HepG2 (cell line): ENCODE results near the gene RELB. TPM values are rescaled to one million over a fixed set of nuclear protein-coding genes. Genes with fewer than 3 reads are reported as not detected.

Experiments
- AHR ChIP-seq: IDR thresholded peaks from 2 replicates; pipeline ENCODE4 v1.6.1; 2018; ENCODE audit warnings: missing genetic modification reagents, missing compliant biosample characterization
- CENPT ChIP-seq: sonication (generic); formaldehyde crosslinking; IDR thresholded peaks from 2 replicates; pipeline ENCODE4 v1.8.0; 2022; ENCODE audit warnings: low read depth, mild to moderate bottlenecking, moderate library complexity, missing genetic modification reagents
- KDM5B ChIP-seq: sonication (generic); formaldehyde crosslinking; IDR thresholded peaks from 2 replicates; pipeline ENCODE4 v1.4.0; 2020; ENCODE audit warnings: missing genetic modification reagents, mild to moderate bottlenecking, borderline replicate concordance
- MAFF ChIP-seq: IDR thresholded peaks from 2 replicates; pipeline ENCODE4 v1.6.1; 2011; ENCODE audit warnings: low read depth, low read length, improper control_type of control experiment
- MAZ ChIP-seq, 2 experiments: sonication (generic) in 1 of 2; formaldehyde crosslinking in 1 of 2; IDR thresholded peaks; 2 replicates each; pipeline versions ENCODE4 v1.5.0 to v1.6.1; 2012 to 2020; ENCODE audit warnings: low read depth in 2 of 2, mild to moderate bottlenecking in 2 of 2, borderline replicate concordance in 1 of 2, improper control_type of control experiment in 1 of 2, low read length in 1 of 2, missing genetic modification reagents in 1 of 2, moderate library complexity in 1 of 2
- MYC ChIP-seq: sonication (generic); formaldehyde crosslinking; IDR thresholded peaks from 2 replicates; pipeline ENCODE4 v1.9.0; 2021; ENCODE audit warnings: missing genetic modification reagents, borderline replicate concordance
- PPARG ChIP-seq: conservative IDR thresholded peaks from 2 replicates; pipeline ENCODE4 v1.6.1; 2016; ENCODE audit warnings: missing biosample characterization, missing genetic modification reagents
- RFXAP ChIP-seq: sonication (generic); formaldehyde crosslinking; IDR thresholded peaks from 2 replicates; pipeline ENCODE4 v1.4.0; 2020; ENCODE audit warnings: missing genetic modification reagents, borderline replicate concordance
- SAFB2 ChIP-seq: sonication (generic); formaldehyde crosslinking; IDR thresholded peaks from 2 replicates; pipeline ENCODE4 v1.5.1; 2020; ENCODE audit warnings: missing genetic modification reagents, low read depth, mild to moderate bottlenecking, borderline replicate concordance
- SP1 ChIP-seq, 2 experiments: fragments of 450-650 bp in 1 of 2; sonication (generic) in 1 of 2; formaldehyde crosslinking in 1 of 2; IDR thresholded peaks; 2 replicates each; pipeline versions ENCODE4 v1.4.0 to v1.6.1; 2016 to 2020; ENCODE audit warnings: missing genetic modification reagents in 1 of 2
- SRY ChIP-seq: sonication (generic); formaldehyde crosslinking; IDR thresholded peaks from 2 replicates; pipeline ENCODE4 v1.8.0; 2022; ENCODE audit warnings: mild to moderate bottlenecking, missing genetic modification reagents
- TBX2 ChIP-seq: sonication (generic); formaldehyde crosslinking; IDR thresholded peaks from 2 replicates; pipeline ENCODE4 v1.5.0; 2020; ENCODE audit warnings: missing genetic modification reagents, mild to moderate bottlenecking, borderline replicate concordance
- WIZ ChIP-seq: sonication (generic); formaldehyde crosslinking; IDR thresholded peaks from 2 replicates; pipeline ENCODE4 v1.5.1; 2020; ENCODE audit warnings: mild to moderate bottlenecking, missing genetic modification reagents
- ZBTB38 ChIP-seq: sonication (generic); formaldehyde crosslinking; IDR thresholded peaks from 2 replicates; pipeline ENCODE4 v1.5.1; 2020; ENCODE audit warnings: mild to moderate bottlenecking, missing genetic modification reagents
- ZFP36L2 ChIP-seq: sonication (generic); formaldehyde crosslinking; IDR thresholded peaks from 2 replicates; pipeline ENCODE4 v1.4.0; 2020; ENCODE audit warnings: missing genetic modification reagents
- ZNF180 ChIP-seq: sonication (generic); formaldehyde crosslinking; IDR thresholded peaks from 2 replicates; pipeline ENCODE4 v1.4.0; 2020; ENCODE audit warnings: low read depth, missing genetic modification reagents, borderline replicate concordance
- ZNF569 ChIP-seq: sonication (generic); formaldehyde crosslinking; IDR thresholded peaks from 2 replicates; pipeline ENCODE4 v1.5.0; 2020; ENCODE audit warnings: mild to moderate bottlenecking, missing genetic modification reagents, moderate library complexity, borderline replicate concordance
- ZNF629 ChIP-seq: sonication (generic); formaldehyde crosslinking; conservative IDR thresholded peaks from 2 replicates; pipeline ENCODE4 v1.5.0; 2020; ENCODE audit warnings: missing genetic modification reagents
- ZNF773 ChIP-seq: sonication (generic); formaldehyde crosslinking; IDR thresholded peaks from 2 replicates; pipeline ENCODE4 v1.4.0; 2020; ENCODE audit warnings: missing genetic modification reagents, borderline replicate concordance
- ZSCAN20 ChIP-seq: sonication (generic); formaldehyde crosslinking; IDR thresholded peaks from 2 replicates; pipeline ENCODE4 v1.4.0; 2020; ENCODE audit warnings: missing genetic modification reagents, mild to moderate bottlenecking, borderline replicate concordance
- polyA plus RNA-seq, 8 experiments: library from polyadenylated mRNA; depleted of rRNA in 3 of 8; stranded (reverse) in 7 of 8; unstranded in 1 of 8; fragments of >200 nt; fragmentation: Illumina TruSeq in 4 of 8; extraction: Trizol in 4 of 8; gene quantifications; 2 replicates each; pipeline versions ENCODE4 v1.2.1 to v1.2.3, GENCODE V29; 2011 to 2016; ENCODE audit warnings: low read depth in 4 of 8, missing spikeins in 1 of 8, mixed read lengths in 1 of 8; ENCODE audit not compliant: insufficient read depth in 1 of 8
- total RNA-seq, 5 experiments: library from RNA; depleted of rRNA; stranded (reverse); fragments of >200 nt; fragmentation: Illumina TruSeq; extraction: Trizol; gene quantifications; 2 replicates each; pipeline ENCODE4 v1.2.3, GENCODE V29; 2016; ENCODE audit warnings: low read depth in 1 of 5
- TF ChIP-seq, protein P1 (sequence below): sonication (generic); formaldehyde crosslinking; IDR thresholded peaks from 2 replicates; pipeline ENCODE4 v1.4.0; 2020; ENCODE audit warnings: mild to moderate bottlenecking, missing genetic modification reagents
- TF ChIP-seq, protein P2 (sequence below): sonication (generic); formaldehyde crosslinking; IDR thresholded peaks from 2 replicates; pipeline ENCODE4 v1.8.0; 2022; ENCODE audit warnings: low read depth, missing genetic modification reagents
- TF ChIP-seq, protein P3 (sequence below): sonication (generic); formaldehyde crosslinking; IDR thresholded peaks from 2 replicates; pipeline ENCODE4 v1.5.1; 2020; ENCODE audit warnings: mild to moderate bottlenecking, missing genetic modification reagents, moderate library complexity

Gene RELB
- total and polyA plus RNA-seq, 2 of the 13 experiments (the other 11 are each of a cell fraction or from before 2014, with no cell fraction given) = 1.9 to 3.5 TPM

DNA sequence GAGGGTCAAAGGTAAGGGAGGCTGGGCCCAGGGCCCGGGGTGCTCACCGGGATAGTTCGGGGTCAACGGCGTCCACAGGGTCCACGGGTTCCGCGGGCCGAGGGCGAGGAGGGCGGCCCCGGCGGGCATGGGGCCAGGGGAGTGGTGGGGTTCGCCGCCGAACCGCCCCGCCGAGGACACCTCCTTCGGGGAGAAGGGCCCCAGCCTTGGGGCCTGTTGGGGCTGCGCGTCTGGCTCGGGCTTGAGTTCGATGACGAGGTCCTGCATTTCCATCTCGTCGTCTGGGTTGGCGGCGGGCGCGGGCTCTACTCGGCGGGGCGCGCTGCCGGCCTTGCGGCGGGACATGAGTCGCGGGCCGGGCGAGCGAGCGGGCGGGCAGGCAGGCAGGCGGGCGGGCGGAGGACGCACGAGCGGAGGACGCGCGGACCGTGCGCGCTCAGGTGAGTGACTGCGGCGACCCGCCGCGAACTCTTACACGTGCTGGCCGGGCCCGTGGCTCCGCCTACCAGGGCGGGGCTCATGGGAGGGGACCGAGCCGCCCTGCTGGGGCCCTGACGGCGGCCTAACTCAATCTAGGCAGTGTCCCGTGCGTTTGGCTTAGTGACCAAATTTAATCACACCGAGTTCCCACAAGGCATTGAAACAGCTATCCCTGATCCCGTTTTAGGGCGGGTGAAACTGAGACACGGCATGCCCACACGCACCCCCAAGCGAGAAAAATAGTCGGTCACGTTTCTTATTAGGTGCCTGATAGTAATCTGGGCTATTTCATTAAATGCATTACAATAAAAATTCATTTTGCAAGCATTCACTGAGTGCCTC, 75.0 kb downstream of the RELB start, which contains the start of gene ZNF296 (continued):
- TF ChIP-seq, protein P1, sequence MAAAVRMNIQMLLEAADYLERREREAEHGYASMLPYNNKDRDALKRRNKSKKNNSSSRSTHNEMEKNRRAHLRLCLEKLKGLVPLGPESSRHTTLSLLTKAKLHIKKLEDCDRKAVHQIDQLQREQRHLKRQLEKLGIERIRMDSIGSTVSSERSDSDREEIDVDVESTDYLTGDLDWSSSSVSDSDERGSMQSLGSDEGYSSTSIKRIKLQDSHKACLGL (CRISPR knock-in tag) = peak; percentile 28
- no peak for TF ChIP-seq ZNF569
- peak; percentile 51; the same call in 1 of the 2 replicates for TF ChIP-seq MAZ (IDR thresholded peaks at IDR 0.05; ENCODE audit: borderline replicate concordance, low read depth, low read length)
- TF ChIP-seq MAZ (CRISPR knock-in tag; IDR thresholded peaks at IDR 0.05; ENCODE audit: low read depth) = peak; percentile 94
- TF ChIP-seq SP1 (IDR thresholded peaks at IDR 0.05) = no peak
- TF ChIP-seq SP1 (CRISPR knock-in tag; IDR thresholded peaks at IDR 0.05) = peak; percentile 60; the same call in 1 of the 2 replicates
- 0 out of 2 replicates have a peak, but pooled peaks have one; percentile 39 for TF ChIP-seq AHR
- TF ChIP-seq, protein P2, sequence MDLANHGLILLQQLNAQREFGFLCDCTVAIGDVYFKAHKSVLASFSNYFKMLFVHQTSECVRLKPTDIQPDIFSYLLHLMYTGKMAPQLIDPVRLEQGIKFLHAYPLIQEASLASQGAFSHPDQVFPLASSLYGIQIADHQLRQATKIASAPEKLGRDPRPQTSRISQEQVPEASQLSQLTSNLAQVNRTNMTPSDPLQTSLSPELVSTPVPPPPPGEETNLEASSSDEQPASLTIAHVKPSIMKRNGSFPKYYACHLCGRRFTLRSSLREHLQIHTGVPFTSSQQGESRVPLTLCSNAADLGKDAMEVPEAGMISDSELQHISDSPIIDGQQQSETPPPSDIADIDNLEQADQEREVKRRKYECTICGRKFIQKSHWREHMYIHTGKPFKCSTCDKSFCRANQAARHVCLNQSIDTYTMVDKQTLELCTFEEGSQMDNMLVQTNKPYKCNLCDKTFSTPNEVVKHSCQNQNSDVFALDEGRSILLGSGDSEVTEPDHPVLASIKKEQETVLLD (CRISPR knock-in tag) = peak; percentile 52; the same call in 1 of the 2 replicates
- TF ChIP-seq, protein P3, sequence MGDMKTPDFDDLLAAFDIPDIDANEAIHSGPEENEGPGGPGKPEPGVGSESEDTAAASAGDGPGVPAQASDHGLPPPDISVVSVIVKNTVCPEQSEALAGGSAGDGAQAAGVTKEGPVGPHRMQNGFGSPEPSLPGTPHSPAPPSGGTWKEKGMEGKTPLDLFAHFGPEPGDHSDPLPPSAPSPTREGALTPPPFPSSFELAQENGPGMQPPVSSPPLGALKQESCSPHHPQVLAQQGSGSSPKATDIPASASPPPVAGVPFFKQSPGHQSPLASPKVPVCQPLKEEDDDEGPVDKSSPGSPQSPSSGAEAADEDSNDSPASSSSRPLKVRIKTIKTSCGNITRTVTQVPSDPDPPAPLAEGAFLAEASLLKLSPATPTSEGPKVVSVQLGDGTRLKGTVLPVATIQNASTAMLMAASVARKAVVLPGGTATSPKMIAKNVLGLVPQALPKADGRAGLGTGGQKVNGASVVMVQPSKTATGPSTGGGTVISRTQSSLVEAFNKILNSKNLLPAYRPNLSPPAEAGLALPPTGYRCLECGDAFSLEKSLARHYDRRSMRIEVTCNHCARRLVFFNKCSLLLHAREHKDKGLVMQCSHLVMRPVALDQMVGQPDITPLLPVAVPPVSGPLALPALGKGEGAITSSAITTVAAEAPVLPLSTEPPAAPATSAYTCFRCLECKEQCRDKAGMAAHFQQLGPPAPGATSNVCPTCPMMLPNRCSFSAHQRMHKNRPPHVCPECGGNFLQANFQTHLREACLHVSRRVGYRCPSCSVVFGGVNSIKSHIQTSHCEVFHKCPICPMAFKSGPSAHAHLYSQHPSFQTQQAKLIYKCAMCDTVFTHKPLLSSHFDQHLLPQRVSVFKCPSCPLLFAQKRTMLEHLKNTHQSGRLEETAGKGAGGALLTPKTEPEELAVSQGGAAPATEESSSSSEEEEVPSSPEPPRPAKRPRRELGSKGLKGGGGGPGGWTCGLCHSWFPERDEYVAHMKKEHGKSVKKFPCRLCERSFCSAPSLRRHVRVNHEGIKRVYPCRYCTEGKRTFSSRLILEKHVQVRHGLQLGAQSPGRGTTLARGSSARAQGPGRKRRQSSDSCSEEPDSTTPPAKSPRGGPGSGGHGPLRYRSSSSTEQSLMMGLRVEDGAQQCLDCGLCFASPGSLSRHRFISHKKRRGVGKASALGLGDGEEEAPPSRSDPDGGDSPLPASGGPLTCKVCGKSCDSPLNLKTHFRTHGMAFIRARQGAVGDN = peak; percentile 77
- no peak; the same call in 1 of the 2 replicates for TF ChIP-seq ZSCAN20 (CRISPR knock-in tag)
- no peak; the same call in 1 of the 2 replicates for TF ChIP-seq KDM5B (CRISPR knock-in tag)
- TF ChIP-seq SAFB2 (CRISPR knock-in tag) = no peak
- TF ChIP-seq ZFP36L2 (CRISPR knock-in tag) = no peak
- no peak for TF ChIP-seq ZNF629
- 0 out of 2 replicates have a peak, but pooled peaks have one; percentile 75 for TF ChIP-seq TBX2 (CRISPR knock-in tag)
- peak; percentile 93 for TF ChIP-seq MYC
- no peak for TF ChIP-seq ZNF180
- 0 out of 2 replicates have a peak, but pooled peaks have one; percentile 33 for TF ChIP-seq WIZ (CRISPR knock-in tag)
- peak; percentile 47 for TF ChIP-seq ZBTB38 (CRISPR knock-in tag)
- TF ChIP-seq ZNF773 (CRISPR knock-in tag) = no peak
- TF ChIP-seq CENPT (CRISPR knock-in tag) = no peak
- peak; percentile 36; the same call in 1 of the 2 replicates for TF ChIP-seq PPARG (CRISPR knock-in tag)
- peak; percentile 78; the same call in 1 of the 2 replicates for TF ChIP-seq SRY (CRISPR knock-in tag)
- 0 out of 2 replicates have a peak, but pooled peaks have one; percentile 55 for TF ChIP-seq RFXAP (CRISPR knock-in tag)
- no peak for TF ChIP-seq MAFF
